GM18519 (cell line): ENCODE data around the gene SH3BGRL2.

Experiments
- ATAC-seq: cut with Tn5 transposase; IDR thresholded peaks from one replicate; pipeline ENCODE4 v1.9.1; 2021; ENCODE audit warnings: mild to moderate bottlenecking, moderate library complexity; ENCODE audit not compliant: unreplicated experiment, low FRiP score

The SH3BGRL2 gene

GRCh38 chr6:79694156-79694555, 63.0 kb downstream of the SH3BGRL2 start:
- no peak for ATAC-seq

DNA sequence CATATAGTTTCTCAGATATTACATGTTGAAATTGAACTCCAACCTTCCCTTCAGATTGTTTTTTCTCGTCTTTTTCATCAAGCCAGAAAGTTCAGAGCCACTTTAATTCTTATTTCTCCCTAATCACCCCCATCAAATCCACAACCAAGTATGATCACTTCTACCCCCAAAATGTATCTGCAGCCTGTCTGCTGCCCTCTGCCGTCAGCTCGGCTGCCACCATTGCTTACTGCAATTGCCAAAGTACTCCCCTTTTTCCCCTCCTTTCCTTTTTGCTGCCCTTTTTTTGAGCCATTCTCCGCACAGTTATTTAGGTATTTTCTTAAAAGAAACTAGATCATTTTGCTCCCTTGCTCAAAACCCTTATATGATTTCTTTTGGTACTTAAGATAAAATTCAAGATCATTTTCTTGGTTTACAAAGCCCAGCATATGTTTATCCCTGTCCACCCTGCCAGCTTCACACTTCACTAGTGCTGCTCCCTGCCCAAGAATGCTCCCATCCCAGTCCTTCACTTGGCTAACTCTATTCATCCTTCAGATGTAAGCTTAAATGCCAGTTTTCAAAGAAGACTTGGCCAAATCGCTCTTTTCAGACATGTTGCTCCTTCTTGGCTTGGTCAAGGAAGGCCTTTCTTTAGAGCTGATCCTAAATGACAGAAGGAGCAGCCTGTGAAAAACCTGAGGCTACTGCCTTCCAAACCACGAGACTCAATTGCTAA, 63.7 kb downstream of the SH3BGRL2 start:
- ATAC-seq, result no peak

- ATAC-seq, result no peak
These were observed 66.3 kb downstream of the SH3BGRL2 start for GRCh38 chr6:79697430-79697829.

GRCh38 chr6:79699606-79700005, 68.5 kb downstream of the SH3BGRL2 start:
- ATAC-seq, result no peak

DNA sequence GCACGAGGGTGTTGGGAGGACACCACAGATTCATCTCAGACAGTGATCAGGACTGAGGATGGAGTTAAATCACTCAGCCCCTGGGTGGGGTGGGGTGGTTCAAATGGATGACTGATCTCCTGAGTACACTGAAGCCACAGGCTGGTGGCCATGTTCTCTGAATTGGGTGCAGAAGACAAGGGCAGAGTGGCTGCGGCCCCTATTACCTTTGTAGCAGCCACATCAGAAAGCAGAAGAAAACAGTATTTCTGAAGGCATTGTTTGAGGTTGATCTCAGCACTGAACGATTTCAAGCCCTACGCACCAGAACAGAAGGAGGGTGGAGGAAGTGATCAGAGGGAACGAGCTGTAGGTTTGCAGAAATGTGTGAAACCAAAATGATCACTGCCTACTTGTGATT, 71.6 kb downstream of the SH3BGRL2 start:
- ATAC-seq, result no peak

DNA sequence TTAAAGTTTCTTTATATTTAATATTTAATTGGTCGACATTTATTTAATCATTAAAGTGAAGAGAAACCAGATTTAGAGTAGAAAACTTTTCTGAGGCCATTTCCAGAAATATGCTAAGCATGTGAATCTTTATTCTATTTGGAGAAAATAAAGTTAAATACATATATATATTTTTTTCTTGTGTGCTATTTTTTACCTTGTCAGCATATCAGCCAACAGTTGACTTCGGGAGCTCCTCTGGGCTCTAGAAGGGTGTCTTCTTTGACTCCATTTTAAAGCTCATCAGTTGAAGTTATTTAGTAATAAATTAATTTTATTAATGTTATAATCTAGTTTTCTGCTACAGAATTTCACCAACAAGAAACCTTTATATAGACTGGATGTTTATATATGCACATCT, 73.1 kb downstream of the SH3BGRL2 start:
- ATAC-seq, result no peak

GRCh38 chr6:79705456-79705995, 74.4 kb downstream of the SH3BGRL2 start:
- no peak for ATAC-seq

DNA sequence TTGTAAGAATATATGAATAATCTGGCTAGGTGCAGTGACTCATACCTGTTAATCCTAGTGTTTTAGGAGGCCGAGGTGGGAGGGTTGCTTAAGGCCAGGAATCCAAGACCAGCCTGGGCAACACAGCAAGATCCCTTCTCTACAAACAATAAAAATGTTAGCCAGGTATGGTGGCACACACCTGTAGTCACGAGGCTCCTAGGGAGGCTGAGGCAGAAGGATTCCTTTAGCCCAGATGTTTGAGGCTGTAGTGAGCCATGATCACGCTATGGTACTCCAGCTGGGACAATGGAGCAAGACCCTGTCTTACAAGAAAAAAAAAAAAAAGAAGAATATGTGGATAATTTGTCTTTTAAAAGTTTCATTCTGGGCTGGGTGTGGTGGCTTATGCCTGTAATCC, 75.4 kb downstream of the SH3BGRL2 start:
- ATAC-seq, result no peak

- ATAC-seq, result no peak
These were observed 76.5 kb downstream of the SH3BGRL2 start for GRCh38 chr6:79707621-79708020.

DNA sequence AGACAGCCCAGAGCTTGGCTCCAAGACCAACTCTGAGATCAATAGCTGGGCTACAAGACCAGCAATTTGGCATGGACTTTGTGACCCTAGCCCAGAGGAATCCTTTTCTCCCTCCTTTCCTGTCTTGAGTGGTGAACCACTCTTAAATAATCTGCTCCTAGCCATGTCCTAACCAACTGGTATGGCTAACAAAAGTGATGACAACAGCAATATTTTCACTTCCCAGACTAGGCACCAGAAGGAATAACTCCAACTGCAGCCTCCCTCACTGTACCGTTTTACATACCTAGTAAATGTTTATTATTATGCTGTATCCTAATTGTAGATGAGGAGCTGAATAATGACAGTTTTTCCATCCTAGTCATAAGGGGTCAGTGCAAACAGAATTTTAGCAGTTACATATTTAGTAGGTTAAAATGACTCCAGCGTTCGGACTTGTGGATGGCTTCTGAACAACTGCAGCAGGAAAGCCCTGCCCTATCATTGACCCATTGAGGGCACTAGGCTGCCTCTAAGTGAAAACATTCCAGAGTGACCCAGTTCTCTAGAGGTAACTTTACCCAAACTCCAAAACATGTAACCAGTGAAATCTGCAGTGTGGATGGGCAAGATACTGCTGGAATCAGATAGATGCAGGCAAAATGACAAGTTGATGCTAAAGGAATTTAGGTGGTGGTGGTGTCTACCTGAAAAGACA, 77.1 kb downstream of the SH3BGRL2 start:
- no peak for ATAC-seq

- ATAC-seq, result no peak
These were observed 79.0 kb downstream of the SH3BGRL2 start for GRCh38 chr6:79710127-79710526.

- ATAC-seq, result no peak
These were observed 80.0 kb downstream of the SH3BGRL2 start for GRCh38 chr6:79711167-79711566.

GRCh38 chr6:79712144-79712543, 81.0 kb downstream of the SH3BGRL2 start:
- ATAC-seq, result no peak

- ATAC-seq, result no peak
These were observed 81.5 kb downstream of the SH3BGRL2 start for GRCh38 chr6:79712616-79713135.

DNA sequence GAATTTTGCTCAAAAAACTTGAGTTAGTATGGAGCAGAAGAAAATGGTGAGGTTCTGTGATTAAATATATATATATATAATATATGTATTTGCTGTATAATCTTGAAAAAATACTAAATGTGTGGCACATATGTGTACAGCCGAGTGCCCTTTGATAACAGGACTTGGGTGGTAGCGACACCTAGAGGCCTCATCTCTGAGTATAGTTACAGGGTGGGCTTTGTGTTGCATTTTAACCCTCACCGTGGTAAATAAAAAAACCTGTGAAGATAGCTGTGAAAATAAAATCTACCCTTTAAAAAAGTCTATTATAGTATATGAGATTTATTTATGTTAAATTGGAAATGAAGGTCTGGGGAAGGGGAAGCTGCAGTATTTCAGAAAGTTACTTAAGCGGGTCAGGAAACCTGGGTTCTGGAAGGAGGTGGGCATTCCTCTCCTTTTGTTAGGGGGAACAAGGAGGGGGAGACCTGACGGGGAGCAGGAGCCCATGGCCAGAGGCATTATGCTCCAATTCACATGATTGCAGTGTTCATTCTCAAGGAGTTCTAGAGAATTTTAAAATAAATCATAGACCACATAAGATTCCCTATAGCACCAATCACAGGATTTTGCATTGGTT, 82.7 kb downstream of the SH3BGRL2 start:
- peak; percentile 78 for ATAC-seq

DNA sequence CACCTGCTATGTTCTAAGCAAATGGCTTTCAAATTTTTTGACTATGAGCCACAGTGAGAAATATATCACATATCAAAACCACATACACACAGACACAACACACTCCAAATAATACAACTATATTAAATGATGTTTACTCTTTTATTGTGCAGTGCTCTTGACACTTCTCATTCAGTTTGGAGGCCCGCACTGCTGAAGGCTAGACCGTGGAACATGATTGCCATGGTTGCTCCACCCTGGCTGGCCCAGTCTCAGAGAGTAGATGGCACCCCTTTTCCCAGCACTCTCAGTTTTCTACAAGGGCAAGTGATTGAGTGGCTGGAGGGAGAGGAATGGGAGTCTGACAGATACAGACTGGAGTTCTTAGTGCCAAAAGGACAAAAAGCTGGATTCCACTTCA, 86.9 kb downstream of the SH3BGRL2 start:
- no peak for ATAC-seq

DNA sequence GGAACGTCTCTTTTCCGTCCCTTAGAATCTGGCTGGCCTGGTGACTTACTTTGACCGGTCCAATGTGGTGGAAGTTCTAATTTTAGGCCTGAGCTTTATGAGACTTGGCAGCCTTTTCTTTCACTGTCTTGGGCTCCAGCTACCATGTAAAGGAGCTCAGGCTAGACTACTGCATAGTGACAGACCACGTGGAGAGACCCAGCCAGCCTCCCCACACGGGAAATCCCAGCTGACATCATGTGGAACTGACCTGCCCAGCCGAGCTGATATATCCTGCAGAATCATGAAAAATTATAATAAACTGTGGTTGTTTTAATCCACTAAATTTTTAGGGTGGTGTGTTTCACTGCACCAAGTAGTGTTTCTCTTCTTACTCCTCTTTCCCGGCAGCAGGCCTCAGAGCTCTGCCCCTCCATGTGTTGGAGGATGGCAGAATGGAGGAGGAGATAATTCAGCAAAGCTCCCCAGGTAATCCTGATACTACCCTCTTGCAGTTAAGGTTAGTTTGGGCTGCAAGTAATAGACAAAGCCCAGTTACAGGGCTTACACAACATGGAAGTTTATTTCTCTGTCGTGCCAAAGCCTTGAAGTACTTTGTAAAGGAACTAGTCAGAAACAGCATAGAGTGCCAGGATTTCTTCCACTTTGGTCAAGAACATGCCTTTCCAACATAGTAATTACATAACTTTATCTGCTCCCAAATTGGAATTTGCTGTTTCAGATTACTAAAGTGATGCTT, 87.5 kb downstream of the SH3BGRL2 start:
- no peak for ATAC-seq

DNA sequence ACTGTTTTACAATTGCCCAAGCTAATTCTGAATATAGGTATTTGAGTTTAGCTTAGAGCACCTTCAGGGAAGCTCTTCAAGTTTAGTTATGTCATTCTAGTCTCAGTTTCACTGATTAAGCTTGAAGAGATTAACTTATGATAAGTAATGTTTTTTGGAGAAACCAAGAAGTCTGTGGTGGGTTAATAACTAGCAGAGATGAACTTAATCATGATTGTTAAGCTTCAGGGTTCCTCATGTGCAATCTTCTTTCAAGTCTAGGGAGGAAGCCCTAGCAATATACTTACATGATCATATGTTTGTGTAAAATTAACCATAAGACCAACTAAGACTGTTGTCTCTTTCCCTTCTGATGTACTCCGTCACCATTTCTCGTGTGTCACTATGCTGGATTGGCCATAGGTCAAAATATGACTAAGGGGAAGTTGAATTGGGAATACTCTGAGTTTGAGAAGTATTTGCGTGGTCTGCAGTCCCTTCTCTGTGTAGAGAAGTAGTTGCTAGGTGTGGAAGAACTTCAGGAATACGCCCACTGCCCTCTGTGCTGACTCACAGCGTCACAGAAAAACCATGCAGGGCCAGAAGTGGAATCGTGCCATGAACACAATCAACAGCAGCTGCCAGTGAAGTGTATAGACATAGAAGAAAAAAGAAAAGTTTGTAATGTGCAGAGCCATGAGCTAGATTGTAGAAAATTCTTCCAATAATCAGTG, 88.3 kb downstream of the SH3BGRL2 start:
- ATAC-seq, result no peak

DNA sequence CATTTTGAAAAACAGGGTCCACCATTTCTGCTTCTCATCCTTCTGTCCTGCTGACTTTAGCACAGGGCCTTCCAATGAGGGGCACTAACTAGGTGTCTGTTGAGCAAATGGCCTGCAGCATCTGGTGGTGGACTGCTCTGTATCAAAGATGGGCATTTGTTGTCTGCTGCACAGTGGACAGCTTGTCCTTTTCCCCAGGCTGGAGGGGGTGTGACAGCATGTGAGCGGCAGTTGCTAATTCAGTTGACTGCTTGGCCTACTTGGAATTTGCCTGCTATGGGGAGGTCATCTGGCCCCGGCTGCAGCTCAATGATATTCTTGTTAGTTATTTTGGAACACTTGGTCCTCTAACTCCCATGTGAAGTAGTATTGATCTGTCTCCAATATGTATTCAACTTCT, 93.7 kb downstream of the SH3BGRL2 start:
- no peak for ATAC-seq

GRCh38 chr6:79731471-79731870, 100.3 kb downstream of the SH3BGRL2 start:
- ATAC-seq, result no peak
